Left kidney (tissue), 2 donors: Measurements from ENCODE around the gene CREBRF. TPM values are rescaled to one million over a fixed set of nuclear protein-coding genes. Genes with fewer than 3 reads are reported as not detected.
"Not testable (repeated sequence)": the region's sequence is repeated elsewhere in the genome, so short reads cannot be mapped to it uniquely, and the experiment has no call there.

ENCODE experiments used
- DNase-seq: peaks from one replicate; pipeline ENCODE4 v3.0.0-alpha.2; 2013
- polyA plus RNA-seq: library from polyadenylated mRNA; unstranded; fragments of 120-200 nt; gene quantifications from one replicate; pipeline ENCODE4 v1.2.1, GENCODE V29; 2013; ENCODE audit not compliant: insufficient read length

Gene CREBRF
- polyA plus RNA-seq, 1 donor: 21.8 TPM

- not testable (repeated sequence) for DNase-seq
Observed at GRCh38 chr5:173076471-173076870, 20.3 kb downstream of the CREBRF start.

GRCh38 chr5:173078878-173079277 is 22.7 kb downstream of the CREBRF start:
- no peak for DNase-seq

GRCh38 chr5:173089581-173089980 is 33.4 kb downstream of the CREBRF start:
- no peak for DNase-seq

GRCh38 chr5:173090639-173091038 is 34.5 kb downstream of the CREBRF start:
- no peak for DNase-seq

GRCh38 chr5:173091981-173092380 is 35.8 kb downstream of the CREBRF start:
- no peak for DNase-seq

- no peak for DNase-seq
Observed at GRCh38 chr5:173093606-173094005, 37.5 kb downstream of the CREBRF start.

GRCh38 chr5:173094012-173094661 is 38.0 kb downstream of the CREBRF start:
- DNase-seq: peak; percentile 4

- no peak for DNase-seq
Observed at GRCh38 chr5:173098787-173099186, 42.6 kb downstream of the CREBRF start.

- DNase-seq: no peak
Observed at GRCh38 chr5:173099461-173099860, 43.3 kb downstream of the CREBRF start.

GRCh38 chr5:173101245-173101644 is 45.1 kb downstream of the CREBRF start:
- no peak for DNase-seq

- no peak for DNase-seq
Observed at GRCh38 chr5:173103411-173103810, 47.3 kb downstream of the CREBRF start.

- no peak for DNase-seq
Observed at GRCh38 chr5:173108914-173109313, 52.8 kb downstream of the CREBRF start.

GRCh38 chr5:173114536-173114935 is 58.4 kb downstream of the CREBRF start:
- no peak for DNase-seq

GRCh38 chr5:173119719-173120118 is 63.6 kb downstream of the CREBRF start:
- no peak for DNase-seq

- DNase-seq: no peak
Observed at GRCh38 chr5:173123416-173123815, 67.3 kb downstream of the CREBRF start.

GRCh38 chr5:173132166-173132565 is 76.0 kb downstream of the CREBRF start:
- not testable (repeated sequence) for DNase-seq

GRCh38 chr5:173138707-173139106 is 82.6 kb downstream of the CREBRF start:
- no peak for DNase-seq

- no peak for DNase-seq
Observed at GRCh38 chr5:173139631-173140030, 83.5 kb downstream of the CREBRF start.

- DNase-seq: no peak
Observed at GRCh38 chr5:173140769-173141168, 84.6 kb downstream of the CREBRF start.

- no peak for DNase-seq
Observed at GRCh38 chr5:173143567-173143966, 87.4 kb downstream of the CREBRF start.

- peak; percentile 96 for DNase-seq
Observed at GRCh38 chr5:173144200-173145176, 88.3 kb downstream of the CREBRF start, which contains the start of gene BNIP1. Gene BNIP1 (plus strand): TSS chr5:173144531. CDS start chr5:173144546, 15 bp downstream.

GRCh38 chr5:173148354-173148753 is 92.2 kb downstream of the CREBRF start:
- DNase-seq: no peak

- no peak for DNase-seq
Observed at GRCh38 chr5:173152547-173152946, 96.4 kb downstream of the CREBRF start.
